Measurements from ENCODE around the gene FBXL2.

FBXL2 gene, protein sequence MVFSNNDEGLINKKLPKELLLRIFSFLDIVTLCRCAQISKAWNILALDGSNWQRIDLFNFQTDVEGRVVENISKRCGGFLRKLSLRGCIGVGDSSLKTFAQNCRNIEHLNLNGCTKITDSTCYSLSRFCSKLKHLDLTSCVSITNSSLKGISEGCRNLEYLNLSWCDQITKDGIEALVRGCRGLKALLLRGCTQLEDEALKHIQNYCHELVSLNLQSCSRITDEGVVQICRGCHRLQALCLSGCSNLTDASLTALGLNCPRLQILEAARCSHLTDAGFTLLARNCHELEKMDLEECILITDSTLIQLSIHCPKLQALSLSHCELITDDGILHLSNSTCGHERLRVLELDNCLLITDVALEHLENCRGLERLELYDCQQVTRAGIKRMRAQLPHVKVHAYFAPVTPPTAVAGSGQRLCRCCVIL

DNA sequence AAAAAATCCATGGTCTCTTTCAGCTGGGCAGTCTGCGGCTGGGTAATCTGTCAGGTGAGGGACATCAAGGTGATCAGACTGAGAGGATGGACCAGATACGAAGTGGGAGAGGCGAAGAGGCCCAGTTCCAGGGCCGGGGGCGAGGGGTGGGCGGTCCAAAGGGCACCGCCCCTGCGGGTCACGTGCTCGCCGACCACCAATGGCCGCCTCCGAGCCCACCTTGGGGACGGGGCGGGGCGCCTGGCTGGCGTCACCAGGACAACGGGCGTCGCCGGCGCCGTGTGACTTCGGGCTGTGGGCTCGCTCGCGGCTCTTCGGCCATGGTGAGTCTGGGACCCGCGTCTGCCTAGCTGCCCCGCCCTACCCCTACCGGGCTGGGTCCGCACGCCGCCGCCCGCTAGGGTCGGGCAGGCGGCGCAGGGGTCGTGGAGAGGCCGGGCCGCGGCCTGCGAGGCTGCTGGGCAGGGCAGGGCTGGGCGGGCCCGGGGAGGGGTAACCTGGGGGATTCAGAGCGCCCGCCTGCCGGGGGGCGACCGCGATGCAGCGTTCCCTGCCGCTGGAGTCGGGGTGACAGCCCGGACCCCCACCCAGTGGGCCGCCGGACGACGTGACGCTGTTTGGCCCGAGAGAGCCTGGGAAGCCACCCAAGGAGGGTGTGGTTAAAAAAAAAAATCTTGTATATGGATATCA is at the start of gene FBXL2:
Gene FBXL2 (plus strand): TSS at position 250 of the 690 bp plus-strand sequence. CDS start 71 bp downstream, at position 321.
- DNase-seq (ENCODE audit: low read depth), result no peak
- H3K4me3 ChIP-seq (ENCODE audit: low read depth, low read length), result peak within 1 kb of the TSS; percentile 45
- TF ChIP-seq, protein P1, sequence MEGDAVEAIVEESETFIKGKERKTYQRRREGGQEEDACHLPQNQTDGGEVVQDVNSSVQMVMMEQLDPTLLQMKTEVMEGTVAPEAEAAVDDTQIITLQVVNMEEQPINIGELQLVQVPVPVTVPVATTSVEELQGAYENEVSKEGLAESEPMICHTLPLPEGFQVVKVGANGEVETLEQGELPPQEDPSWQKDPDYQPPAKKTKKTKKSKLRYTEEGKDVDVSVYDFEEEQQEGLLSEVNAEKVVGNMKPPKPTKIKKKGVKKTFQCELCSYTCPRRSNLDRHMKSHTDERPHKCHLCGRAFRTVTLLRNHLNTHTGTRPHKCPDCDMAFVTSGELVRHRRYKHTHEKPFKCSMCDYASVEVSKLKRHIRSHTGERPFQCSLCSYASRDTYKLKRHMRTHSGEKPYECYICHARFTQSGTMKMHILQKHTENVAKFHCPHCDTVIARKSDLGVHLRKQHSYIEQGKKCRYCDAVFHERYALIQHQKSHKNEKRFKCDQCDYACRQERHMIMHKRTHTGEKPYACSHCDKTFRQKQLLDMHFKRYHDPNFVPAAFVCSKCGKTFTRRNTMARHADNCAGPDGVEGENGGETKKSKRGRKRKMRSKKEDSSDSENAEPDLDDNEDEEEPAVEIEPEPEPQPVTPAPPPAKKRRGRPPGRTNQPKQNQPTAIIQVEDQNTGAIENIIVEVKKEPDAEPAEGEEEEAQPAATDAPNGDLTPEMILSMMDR (IDR thresholded peaks at IDR 0.05; ENCODE audit: low read depth, low read length, missing control alignments), result no peak

DNA sequence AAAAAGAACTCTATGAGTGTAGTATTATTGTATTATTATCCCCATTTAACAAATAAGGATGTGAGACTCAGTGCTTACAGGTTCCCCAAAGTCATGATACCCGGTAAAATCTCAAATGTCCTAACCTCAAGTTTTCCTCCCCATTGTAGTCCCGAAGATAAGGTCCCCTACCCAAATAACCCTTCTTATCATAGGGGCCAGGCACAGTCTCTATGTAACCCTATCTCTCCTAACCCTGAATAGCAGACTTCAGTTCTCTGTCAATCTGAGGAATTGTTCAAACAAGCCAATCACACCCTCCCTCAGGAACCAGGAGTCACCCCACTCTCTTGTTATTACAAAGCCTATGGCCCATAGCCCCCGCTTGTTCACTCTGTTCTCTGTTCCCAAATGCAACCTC is 48.2 kb upstream of the FBXL2 start:
- no peak for DNase-seq (ENCODE audit: low read depth)
- TF ChIP-seq, protein P1 (IDR thresholded peaks at IDR 0.05; ENCODE audit: low read depth, low read length, missing control alignments), result no peak
- H3K4me3 ChIP-seq (ENCODE audit: low read depth, low read length), result no peak overlapping the region

DNA sequence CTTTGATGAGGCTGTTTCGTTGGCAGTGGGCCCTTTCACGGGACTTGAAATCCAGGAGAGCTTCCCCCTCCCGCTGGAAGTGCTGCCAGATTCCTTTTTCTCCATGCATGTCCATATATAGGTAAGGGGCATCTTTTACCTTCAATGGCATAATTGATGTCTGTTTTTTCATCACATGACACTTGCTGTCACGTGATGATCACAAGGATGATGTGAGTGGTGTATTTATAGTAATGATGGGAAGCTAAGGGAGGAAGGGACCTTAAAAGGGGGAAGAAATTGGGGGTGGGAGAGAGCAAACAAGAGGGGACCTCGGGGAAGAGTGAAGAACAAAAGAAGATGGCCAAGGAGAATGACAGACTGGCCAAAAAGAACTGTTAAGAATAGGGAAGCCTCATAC is 47.3 kb upstream of the FBXL2 start:
- H3K4me3 ChIP-seq (ENCODE audit: low read depth, low read length), result no peak overlapping the region
- DNase-seq (ENCODE audit: low read depth), result no peak
- TF ChIP-seq, protein P1 (IDR thresholded peaks at IDR 0.05; ENCODE audit: low read depth, low read length, missing control alignments), result no peak

DNA sequence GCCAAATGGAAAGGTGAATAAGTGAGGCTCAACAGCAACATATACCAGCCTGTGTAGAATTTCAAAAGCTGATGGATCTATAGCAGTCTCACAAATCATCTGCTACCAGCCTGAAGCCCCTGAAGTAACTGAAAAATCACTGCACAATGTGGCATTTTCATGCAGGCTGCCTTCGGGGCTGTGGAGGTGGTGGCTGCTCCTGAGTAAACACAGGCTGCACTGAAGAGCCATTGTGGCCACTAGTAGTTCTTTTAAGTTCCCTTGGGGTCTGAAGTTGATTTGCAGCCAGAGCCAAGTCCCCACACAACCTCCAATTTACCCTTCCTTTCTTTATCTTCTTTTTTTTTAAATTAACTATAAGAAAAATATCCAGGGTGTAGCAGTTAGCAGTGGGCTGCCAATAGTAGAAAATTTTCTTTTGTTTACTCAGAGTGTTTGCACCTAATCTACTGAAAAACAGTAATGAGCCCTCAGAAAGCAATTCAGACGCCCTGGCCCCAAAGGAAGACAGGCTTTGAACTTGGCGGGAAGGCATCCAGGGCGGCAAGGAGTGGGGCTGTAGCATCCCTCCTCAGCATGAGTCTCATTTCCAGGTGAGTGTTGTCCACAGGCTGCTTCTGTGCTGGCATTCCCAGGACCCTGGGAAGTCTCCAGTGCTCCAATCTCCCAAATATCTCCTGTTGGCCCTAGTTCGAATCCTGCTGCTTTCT is 45.3 kb upstream of the FBXL2 start:
- DNase-seq (ENCODE audit: low read depth), result no peak
- no peak overlapping the region for H3K4me3 ChIP-seq (ENCODE audit: low read depth, low read length)
- TF ChIP-seq, protein P1 (IDR thresholded peaks at IDR 0.05; ENCODE audit: low read depth, low read length, missing control alignments), result no peak

DNA sequence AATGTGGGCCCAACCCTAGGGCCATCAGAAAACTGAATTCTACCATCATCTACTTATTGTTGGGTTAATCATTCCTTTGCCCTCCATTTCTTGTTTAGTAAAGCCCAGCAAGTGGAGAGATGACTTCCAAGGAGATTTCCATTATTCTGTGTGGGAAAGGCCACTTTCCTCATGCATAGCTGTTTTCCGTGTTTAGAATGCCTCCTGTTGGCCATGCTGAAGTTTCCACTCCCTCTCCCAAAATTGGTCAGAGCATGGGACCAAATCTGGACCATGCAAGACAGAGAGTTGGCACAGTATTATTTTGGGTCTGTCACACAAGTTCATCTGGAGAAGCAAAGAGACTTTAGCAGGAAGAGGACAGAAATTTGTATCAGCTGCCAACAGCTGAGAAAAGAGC is 43.4 kb upstream of the FBXL2 start:
- TF ChIP-seq, protein P1 (IDR thresholded peaks at IDR 0.05; ENCODE audit: low read depth, low read length, missing control alignments), result no peak
- no peak for DNase-seq (ENCODE audit: low read depth)
- H3K4me3 ChIP-seq (ENCODE audit: low read depth, low read length), result no peak overlapping the region

DNA sequence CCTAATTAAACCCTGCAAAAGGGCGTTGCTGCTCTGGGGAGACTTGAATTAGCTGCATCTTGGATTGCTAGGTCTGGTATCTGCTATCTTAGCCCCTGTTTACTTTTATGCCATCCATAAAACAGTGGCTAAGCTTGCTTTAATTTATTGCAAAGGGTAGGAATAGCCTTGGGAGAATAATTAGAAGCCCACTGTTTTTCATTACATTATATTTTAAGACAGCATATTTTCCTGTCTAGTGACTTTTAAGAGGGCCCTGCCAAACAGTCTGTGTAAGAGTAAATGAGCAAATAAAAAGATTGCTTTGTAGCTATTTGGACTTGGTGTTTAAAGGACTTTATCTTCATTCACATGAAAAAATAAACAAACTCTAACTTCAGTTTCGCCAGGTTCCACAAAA is 41.2 kb upstream of the FBXL2 start:
- H3K4me3 ChIP-seq (ENCODE audit: low read depth, low read length), result no peak overlapping the region
- no peak for DNase-seq (ENCODE audit: low read depth)
- TF ChIP-seq, protein P1 (IDR thresholded peaks at IDR 0.05; ENCODE audit: low read depth, low read length, missing control alignments), result no peak

Data from GM12864 (cell line).